Mesodermal cell (in vitro differentiated cells): ENCODE results near the gene FAM13A.
"Not testable (repeated sequence)": the region's sequence is repeated elsewhere in the genome, so short reads cannot be mapped to it uniquely, and the experiment has no call there.

Source experiments
- H3K27ac ChIP-seq: 2 replicates; pipeline ENCODE4 v1.7.0; 2013; ENCODE audit warnings: mild to moderate bottlenecking, low read depth, low read length, moderate library complexity; ENCODE audit not compliant: severe bottlenecking
- H3K36me3 ChIP-seq: 2 replicates; pipeline ENCODE4 v1.7.1; 2013; ENCODE audit warnings: mild to moderate bottlenecking, low read length, moderate library complexity; ENCODE audit not compliant: control insufficient read depth, insufficient read depth
- H3K4me1 ChIP-seq: one replicate; pipeline ENCODE4 v1.7.1; 2013; ENCODE audit warnings: mild to moderate bottlenecking, low read length; ENCODE audit not compliant: insufficient read depth, control insufficient read depth, poor library complexity, severe bottlenecking
- H3K4me3 ChIP-seq: 2 replicates; pipeline ENCODE4 v1.7.0; 2013; ENCODE audit warnings: low read length, control low read depth, mild to moderate bottlenecking; ENCODE audit not compliant: insufficient read depth, poor library complexity, severe bottlenecking; ENCODE audit errors: extremely low read depth
- H3K9me3 ChIP-seq: 2 replicates; pipeline ENCODE4 v1.7.1; 2013; ENCODE audit warnings: mild to moderate bottlenecking, low read length, moderate library complexity; ENCODE audit not compliant: control insufficient read depth
- WGBS, 2 experiments: methylation state at CpG; one replicate each; pipeline ENCODE4 v1.1.5; 2013; ENCODE audit warnings: missing lambda C conversion rate in 2 of 2; ENCODE audit not compliant: insufficient coverage in 2 of 2; 5-methylcytosine and 5-hydroxymethylcytosine counted together

FAM13A gene

GRCh38 chr4:89014897-89015296 is 42.1 kb downstream of the FAM13A start:
- 97 to 99% methylated on average over 10 of the region's 10 CpGs for WGBS, 2 experiments
- H3K27ac ChIP-seq, H3K9me3 ChIP-seq, H3K4me1 ChIP-seq, H3K4me3 ChIP-seq: not testable (repeated sequence)
- H3K36me3 ChIP-seq: peaks cover 54% of the 10 kb centered on the region

GRCh38 chr4:89009761-89010369 is 47.1 kb downstream of the FAM13A start:
- no peaks in the 10 kb centered on the region for H3K4me1 ChIP-seq
- H3K36me3 ChIP-seq: peaks cover 41% of the 10 kb centered on the region
- H3K4me3 ChIP-seq: no peak overlapping the region
- peaks cover under 1% of the 10 kb centered on the region for H3K9me3 ChIP-seq
- no peak overlapping the region for H3K27ac ChIP-seq
- 71 to 89% methylated on average over 1 to 4 of the region's 5 CpGs for WGBS, 2 experiments

GRCh38 chr4:89009115-89009514 is 47.9 kb downstream of the FAM13A start:
- Histone ChIP-seq H3K27ac (no peak overlapping the region), H3K36me3 (peaks cover 36% of the 10 kb centered on the region), H3K9me3 (no peaks in the 10 kb centered on the region), H3K4me3 (no peak overlapping the region), H3K4me1 (no peaks in the 10 kb centered on the region)
- WGBS, 2 experiments: no CpG with 5 or more reads among the region's 3 CpGs

- Histone ChIP-seq H3K9me3 (no peaks in the 10 kb centered on the region), H3K4me3 (no peak overlapping the region), H3K4me1 (no peaks in the 10 kb centered on the region), H3K27ac (no peak overlapping the region), H3K36me3 (peaks cover 30% of the 10 kb centered on the region)
- WGBS, 2 experiments: 89 to 92% methylated on average over 1 to 2 of the region's 2 CpGs
Observed at GRCh38 chr4:89008166-89008565, 48.8 kb downstream of the FAM13A start.

GRCh38 chr4:89007338-89007939 is 49.5 kb downstream of the FAM13A start:
- Histone ChIP-seq H3K9me3 (no peaks in the 10 kb centered on the region), H3K4me1 (peaks cover 2% of the 10 kb centered on the region), H3K36me3 (peaks cover 25% of the 10 kb centered on the region), H3K4me3 (no peak overlapping the region), H3K27ac (no peak overlapping the region)
- 90 to 94% methylated on average over 2 to 3 of the region's 6 CpGs for WGBS, 2 experiments

- H3K36me3 ChIP-seq: peaks cover 24% of the 10 kb centered on the region
- H3K27ac ChIP-seq: no peak overlapping the region
- H3K4me1 ChIP-seq: peaks cover 8% of the 10 kb centered on the region
- H3K9me3 ChIP-seq: no peaks in the 10 kb centered on the region
- WGBS, 2 experiments: 94 to 97% methylated on average over 5 of the region's 5 CpGs
- no peak overlapping the region for H3K4me3 ChIP-seq
Observed at GRCh38 chr4:89006307-89006706, 50.7 kb downstream of the FAM13A start.

GRCh38 chr4:89005066-89005465 is 51.9 kb downstream of the FAM13A start:
- not testable (repeated sequence) for H3K4me1 ChIP-seq, H3K4me3 ChIP-seq, H3K9me3 ChIP-seq, H3K27ac ChIP-seq
- no CpG with 5 or more reads among the region's 1 CpG for WGBS, 2 experiments
- peaks cover 18% of the 10 kb centered on the region for H3K36me3 ChIP-seq

GRCh38 chr4:89001647-89002445 is 55.1 kb downstream of the FAM13A start:
- peaks cover 8% of the 10 kb centered on the region for H3K4me1 ChIP-seq
- no peak overlapping the region for H3K4me3 ChIP-seq

GRCh38 chr4:89000844-89001360 is 56.1 kb downstream of the FAM13A start:
- no peaks in the 10 kb centered on the region for H3K9me3 ChIP-seq
- peaks cover 8% of the 10 kb centered on the region for H3K4me1 ChIP-seq
- WGBS, 2 experiments: no CpG with 5 or more reads among the region's 3 CpGs
- H3K27ac ChIP-seq: no peak overlapping the region
- H3K36me3 ChIP-seq: peaks cover 6% of the 10 kb centered on the region
- no peak overlapping the region for H3K4me3 ChIP-seq

More at GRCh38 chr4:89001647-89002445, 55.1 kb downstream of the FAM13A start:
- WGBS, 2 experiments: 82 to 87% methylated on average over 2 to 3 of the region's 9 CpGs
- Histone ChIP-seq H3K27ac (peak overlapping the region; percentile 39), H3K9me3 (no peaks in the 10 kb centered on the region), H3K36me3 (peaks cover 12% of the 10 kb centered on the region)

GRCh38 chr4:89000382-89000781 is 56.6 kb downstream of the FAM13A start:
- no peaks in the 10 kb centered on the region for H3K9me3 ChIP-seq
- H3K36me3 ChIP-seq: peaks cover 6% of the 10 kb centered on the region
- H3K4me3 ChIP-seq: no peak overlapping the region
- WGBS, 2 experiments: 80% methylated on average over 1 of the region's 1 CpG; no CpG with 5 or more reads in 1 of the 2 experiments
- H3K27ac ChIP-seq: no peak overlapping the region
- H3K4me1 ChIP-seq: peaks cover 8% of the 10 kb centered on the region
